AG10803 (cell line): ENCODE measurements around the gene PJA1.

Experiments used
- DNase-seq: peaks from one replicate; pipeline ENCODE4 v3.0.0; 2010; ENCODE audit warnings: low read depth
- H3K4me3 ChIP-seq: 2 replicates; pipeline ENCODE4 v1.5.1; 2011; ENCODE audit warnings: mild to moderate bottlenecking, low read length, control low read depth
- TF ChIP-seq, protein P1 (sequence below): conservative IDR thresholded peaks from 2 replicates; pipeline ENCODE4 v1.5.1; 2011; ENCODE audit warnings: mild to moderate bottlenecking, low read length, control low read depth, inconsistent platforms

Gene PJA1

DNA sequence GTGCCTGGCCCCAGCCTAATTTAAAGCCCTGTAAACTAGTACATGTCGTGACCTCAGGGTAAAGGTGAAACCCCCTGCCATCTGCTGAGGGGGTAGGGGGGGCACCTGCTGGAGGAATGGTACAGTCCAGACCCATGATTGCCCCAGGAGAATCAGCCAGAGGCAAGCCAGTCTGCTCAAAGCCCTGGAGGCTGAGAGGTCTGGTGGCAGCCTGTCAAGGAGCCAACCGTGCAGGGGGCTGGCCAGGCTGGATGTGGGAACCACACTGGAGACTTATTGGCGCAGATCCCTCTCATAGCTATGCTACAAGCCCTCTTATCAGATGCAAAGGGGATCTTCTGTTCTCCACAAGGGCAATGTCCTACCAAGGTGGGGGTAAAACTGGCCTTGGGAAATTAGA, 31.4 kb upstream of the PJA1 start:
- no peak for DNase-seq
- TF ChIP-seq, protein P1, sequence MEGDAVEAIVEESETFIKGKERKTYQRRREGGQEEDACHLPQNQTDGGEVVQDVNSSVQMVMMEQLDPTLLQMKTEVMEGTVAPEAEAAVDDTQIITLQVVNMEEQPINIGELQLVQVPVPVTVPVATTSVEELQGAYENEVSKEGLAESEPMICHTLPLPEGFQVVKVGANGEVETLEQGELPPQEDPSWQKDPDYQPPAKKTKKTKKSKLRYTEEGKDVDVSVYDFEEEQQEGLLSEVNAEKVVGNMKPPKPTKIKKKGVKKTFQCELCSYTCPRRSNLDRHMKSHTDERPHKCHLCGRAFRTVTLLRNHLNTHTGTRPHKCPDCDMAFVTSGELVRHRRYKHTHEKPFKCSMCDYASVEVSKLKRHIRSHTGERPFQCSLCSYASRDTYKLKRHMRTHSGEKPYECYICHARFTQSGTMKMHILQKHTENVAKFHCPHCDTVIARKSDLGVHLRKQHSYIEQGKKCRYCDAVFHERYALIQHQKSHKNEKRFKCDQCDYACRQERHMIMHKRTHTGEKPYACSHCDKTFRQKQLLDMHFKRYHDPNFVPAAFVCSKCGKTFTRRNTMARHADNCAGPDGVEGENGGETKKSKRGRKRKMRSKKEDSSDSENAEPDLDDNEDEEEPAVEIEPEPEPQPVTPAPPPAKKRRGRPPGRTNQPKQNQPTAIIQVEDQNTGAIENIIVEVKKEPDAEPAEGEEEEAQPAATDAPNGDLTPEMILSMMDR, result no peak
- no peak overlapping the region for H3K4me3 ChIP-seq

- no peak overlapping the region for H3K4me3 ChIP-seq
- TF ChIP-seq, protein P1, result no peak
- DNase-seq, result no peak
Measured at GRCh38 chrX:69195810-69196209, 30.6 kb upstream of the PJA1 start.

GRCh38 chrX:69195192-69195591, 29.9 kb upstream of the PJA1 start:
- no peak for DNase-seq
- H3K4me3 ChIP-seq, result no peak overlapping the region
- TF ChIP-seq, protein P1, result no peak

DNA sequence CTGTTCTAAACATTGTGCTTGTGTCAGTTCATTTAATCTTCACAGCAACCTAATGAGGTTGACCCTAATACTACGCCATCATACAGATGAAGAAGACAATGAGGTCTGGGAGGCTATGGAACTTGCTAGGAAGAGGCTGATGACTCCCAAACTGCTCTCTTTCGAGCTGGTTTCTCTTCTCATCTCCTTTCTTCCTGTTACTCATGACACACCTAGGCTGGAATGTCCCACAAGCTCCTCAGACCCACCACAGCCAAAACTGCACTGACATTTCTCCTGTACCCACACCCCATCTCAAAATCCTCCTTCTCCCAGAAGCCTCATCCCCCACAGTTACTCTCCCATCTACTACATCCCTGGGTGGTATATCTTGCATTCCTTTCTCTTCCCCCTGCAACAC, 27.4 kb upstream of the PJA1 start:
- no peak overlapping the region for H3K4me3 ChIP-seq
- DNase-seq, result no peak
- TF ChIP-seq, protein P1, result no peak

DNA sequence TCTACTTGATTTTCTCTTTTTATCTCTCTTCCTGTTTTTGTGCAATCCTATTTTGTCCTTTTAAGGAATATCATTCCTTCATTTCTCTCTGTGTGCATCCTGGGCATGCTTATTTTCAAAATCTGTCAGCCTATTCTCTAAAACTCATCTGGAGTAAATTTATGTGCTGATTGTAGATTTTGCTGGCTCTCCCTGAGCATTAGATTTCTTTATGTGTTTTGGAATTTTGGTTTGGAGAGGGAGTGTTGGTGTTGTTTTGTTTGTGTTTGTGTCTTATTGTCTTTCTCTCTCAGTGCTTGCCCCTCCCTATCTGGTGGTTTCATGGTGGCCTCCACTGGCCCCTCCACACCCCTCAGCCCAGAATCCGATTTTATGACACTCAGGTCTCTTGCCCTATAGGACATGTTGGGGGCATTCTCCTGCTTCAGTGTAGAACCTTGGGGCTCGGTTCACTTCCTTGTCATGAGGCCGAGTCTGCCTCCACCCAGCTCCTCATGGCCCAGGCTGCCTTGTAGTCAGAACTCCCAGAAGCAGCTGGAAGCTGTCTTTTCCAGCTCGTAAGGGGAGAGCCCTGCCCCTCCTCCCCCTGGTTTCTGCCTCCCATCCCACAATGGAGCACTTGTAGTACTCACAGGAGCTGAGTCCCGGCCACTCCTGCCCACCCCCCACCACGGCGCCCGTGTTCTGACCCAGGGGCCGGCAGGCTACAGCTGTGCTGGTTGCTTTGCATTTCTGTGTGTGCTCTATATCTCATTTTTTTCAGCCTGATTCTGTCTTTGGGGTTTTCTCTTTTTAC, 24.5 kb upstream of the PJA1 start:
- no peak for DNase-seq

DNA sequence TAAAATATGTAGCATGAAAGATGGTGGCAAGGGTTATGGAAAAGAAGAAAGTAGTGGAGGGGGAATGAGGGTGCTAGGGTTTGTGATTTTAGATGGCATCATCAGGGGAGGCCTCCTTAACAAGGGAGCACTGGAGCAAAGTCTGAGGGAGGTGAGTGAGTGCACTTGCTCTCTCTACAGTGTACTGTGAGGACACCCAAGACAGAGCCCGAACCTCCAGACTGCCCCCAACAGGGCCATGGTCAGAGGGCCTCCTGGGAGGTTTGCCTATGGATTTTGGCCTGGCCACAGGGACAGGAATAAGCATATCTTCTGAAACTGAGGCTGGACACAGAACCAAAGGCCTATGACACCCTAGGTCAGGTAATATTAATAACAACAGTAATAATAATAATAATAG, 21.4 kb upstream of the PJA1 start:
- DNase-seq, result no peak
- TF ChIP-seq, protein P1, result no peak
- H3K4me3 ChIP-seq, result no peak overlapping the region

More for the DNA sequence above, 24.5 kb upstream of the PJA1 start:
- H3K4me3 ChIP-seq, result no peak overlapping the region
- TF ChIP-seq, protein P1, result no peak

DNA sequence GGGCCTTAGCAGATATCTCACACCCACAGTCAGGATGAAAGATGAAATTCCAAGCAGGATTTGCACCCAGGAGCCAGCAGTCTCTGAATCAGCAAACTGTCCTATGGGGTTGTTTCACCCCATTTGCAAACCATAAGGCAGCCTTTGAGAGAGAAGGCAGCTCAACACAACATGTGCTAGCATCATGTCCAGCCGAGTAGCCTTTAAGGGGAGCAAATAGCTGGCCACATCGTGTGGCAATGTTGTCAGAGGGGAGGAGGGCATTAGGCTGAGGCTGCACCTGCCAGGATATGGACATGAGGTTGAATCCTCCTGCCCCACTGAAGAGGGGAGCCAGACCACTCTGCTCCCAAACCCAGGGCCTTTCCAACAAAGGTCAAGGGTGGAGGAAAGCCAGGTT, 20.6 kb upstream of the PJA1 start:
- H3K4me3 ChIP-seq, result no peak overlapping the region
- DNase-seq, result no peak
- TF ChIP-seq, protein P1, result no peak
